Adrenal gland (tissue), 19 donors: ENCODE results near the gene POU3F4. TPM values are rescaled to one million over a fixed set of nuclear protein-coding genes. Genes with fewer than 3 reads are reported as not detected.
A peak's percentile ranks its signal among the peaks of the same experiment; 100 is the strongest.

Source experiments
- DNase-seq, 7 donors: peaks; one replicate each; pipeline ENCODE4 v3.0.0-alpha.2; 2019 to 2020
- H3K27ac ChIP-seq, 5 donors: fragments of 200-600 bp; sonication (generic) in 4 of 5; 1 replicate in 3 of 5; 2 replicates in 2 of 5; pipeline versions ENCODE4 v1.5.1 to v1.8.0; 2016 to 2020; ENCODE audit warnings: mild to moderate bottlenecking in 1 of 5
- H3K27me3 ChIP-seq: fragments of 200-600 bp; 2 replicates; pipeline ENCODE4 v1.8.0; 2021
- H3K36me3 ChIP-seq, 2 donors: fragments of 200-600 bp; replicated peaks in 1 of 2; 1 replicate in 1 of 2; 2 replicates in 1 of 2; pipeline versions ENCODE4 v1.5.1 to v1.8.0; 2018 to 2022
- H3K4me1 ChIP-seq, 2 donors: fragments of 200-600 bp; replicated peaks in 1 of 2; 1 replicate in 1 of 2; 2 replicates in 1 of 2; pipeline versions ENCODE4 v1.5.1 to v1.8.0; 2018 to 2021
- H3K4me3 ChIP-seq, 4 donors: fragments of 200-600 bp; sonication (generic) in 3 of 4; one replicate each; pipeline ENCODE4 v1.5.1; 2016 to 2018
- H3K9me3 ChIP-seq, 3 donors: fragments of 200-600 bp; sonication (generic) in 1 of 3; replicated peaks in 1 of 3; 1 replicate in 2 of 3; 2 replicates in 1 of 3; pipeline versions ENCODE4 v1.5.1 to v1.8.0; 2016 to 2021
- CTCF ChIP-seq, 6 experiments: fragments of 450-650 bp in 4 of 6; fragments of 200-600 bp in 2 of 6; sonication (generic) in 1 of 6; IDR thresholded peaks; 1 replicate in 5 of 6; 2 replicates in 1 of 6; pipeline versions ENCODE4 v1.5.1 to v1.8.0; 2016 to 2021; ENCODE audit warnings: antibody characterized with exemption in 6 of 6, mild to moderate bottlenecking in 2 of 6, moderate library complexity in 1 of 6
- POLR2A ChIP-seq, 2 donors: fragments of 450-650 bp; IDR thresholded peaks; one replicate each; pipeline ENCODE4 v1.6.1; 2017; ENCODE audit warnings: antibody characterized with exemption in 2 of 2, mild to moderate bottlenecking in 2 of 2, moderate library complexity in 1 of 2
- WGBS, 4 donors: extraction: QIAGEN DNeasy Blood & Tissue Kit in 2 of 4; methylation state at CpG; one replicate each; pipeline versions ENCODE4 v1.1.5 to v1.1.7; 2013 to 2017; 5-methylcytosine and 5-hydroxymethylcytosine counted together
- intact Hi-C, 2 donors: fragments of 100-400 bp; cut with DNase I; formaldehyde crosslinking; loops; one replicate each; pipeline versions ENCODE4 v1.14.1 to v1.15.0; 2022 to 2023
- long read RNA-seq, 10 donors: library from polyadenylated mRNA in 3 of 10; unstranded in 2 of 10; stranded (forward) in 1 of 10; transcript quantifications; one replicate each; pipeline ENCODE4 v2.0.0 and lab custom pipeline, GENCODE V29; 2021 to 2026
- polyA plus RNA-seq, 3 donors: library from polyadenylated mRNA; stranded (reverse); fragments of 200-250 nt in 2 of 3; fragments of 350-450 nt in 1 of 3; fragmentation: Illumina TruSeq in 1 of 3; extraction: RNeasy Lipid Tissue Mini Kit (QIAGEN cat#74804) in 1 of 3; gene quantifications; one replicate each; pipeline ENCODE4 v1.2.3, GENCODE V29; 2013 to 2014
- total RNA-seq, 9 donors: library from RNA; depleted of rRNA in 4 of 9; stranded (reverse); fragments of >200 nt in 4 of 9; fragments of 120-200 nt in 1 of 9; fragmentation: NEBNext Ultra II Directional in 1 of 9; extraction: Animal tissue kit (Norgen Biotek cat#: 25700) in 1 of 9; gene quantifications; one replicate each; pipeline versions ENCODE4 v1.1.0 to v1.2.4, GENCODE V29; 2013 to 2023
- donor health status: healthy with polysubstance abuse.
- donor health status: Bipolar disorder and iron deficiency.
- donor health status: DM: yes; HTN: yes; CAD: no.
- donor health status: DM: no; HTN: no; CAD: no.
- donor health status: DM: no; HTN: no; CAD: no.
- donor health status: DM: yes; HTN: yes; CAD: no.

Gene POU3F4
- total RNA-seq (under 1 TPM in 1 of 9 donors, not detected in 8; 0.08 TPM), polyA plus RNA-seq (not detected)
- long read RNA-seq, donor 1 = 0 reads
- long read RNA-seq, donor 2 = 0 reads
- long read RNA-seq, donor 3, partial matches to known transcripts = 0 of 1 reads
- long read RNA-seq, donor 3, other reads (novel, unspliced or antisense) = 0 of 1 reads
- long read RNA-seq, donor 4 = 0 reads
- long read RNA-seq, donor 5 = 0 reads
- long read RNA-seq, donor 6 = 0 reads
- long read RNA-seq, donor 7, partial matches to known transcripts = 0 of 1 reads
- long read RNA-seq, donor 7, other reads (novel, unspliced or antisense) = 0 of 1 reads
- long read RNA-seq, donor 8 = 0 reads
- long read RNA-seq, donor 9 = 0 reads
- long read RNA-seq, donor 10 = 0 reads

- H3K9me3 ChIP-seq = no peaks in the 10 kb centered on the region
- peak in 1 of 7 donors; percentile 2 for DNase-seq
- TF ChIP-seq CTCF (IDR thresholded peaks at IDR 0.05) (no peak), POLR2A (IDR thresholded peaks at IDR 0.05) (no peak)
- peaks cover 72% of the 10 kb centered on the region for H3K27me3 ChIP-seq
- H3K36me3 ChIP-seq = no peaks in the 10 kb centered on the region
- H3K4me1 ChIP-seq = no peaks in the 10 kb centered on the region
- intact Hi-C loops = no loop called here
- WGBS, 4 donors = 0 to 26% (median 15%) methylated on average over 4 to 25 of the region's 25 CpGs
- H3K4me3 ChIP-seq = no peak within 1 kb of the TSS
- no peak within 1 kb of the TSS for H3K27ac ChIP-seq
Measured at GRCh38 chrX:83508006-83508405, at the start of gene POU3F4. Gene POU3F4 (plus strand): TSS chrX:83508290. CDS start chrX:83508325, 35 bp downstream.

GRCh38 chrX:83469551-83469950 is 38.5 kb upstream of the POU3F4 start:
- DNase-seq = peak; percentile 29 to 55 (median 35)

GRCh38 chrX:83495898-83496297 is 12.2 kb upstream of the POU3F4 start:
- Histone ChIP-seq H3K27me3 (peaks cover 17% of the 10 kb centered on the region), H3K4me1 (no peaks in the 10 kb centered on the region), H3K36me3 (no peaks in the 10 kb centered on the region), H3K9me3 (no peaks in the 10 kb centered on the region), H3K4me3 (no peak overlapping the region), H3K27ac (no peak overlapping the region)
- 24 to 42% (median 36%) methylated on average over 2 of the region's 2 CpGs for WGBS, 4 donors
- intact Hi-C loops = no loop called here
- TF ChIP-seq POLR2A (IDR thresholded peaks at IDR 0.05) (no peak), CTCF (IDR thresholded peaks at IDR 0.05) (no peak)
- no peak for DNase-seq

More at GRCh38 chrX:83469551-83469950, 38.5 kb upstream of the POU3F4 start:
- intact Hi-C loops = loop anchor here in 1 of 2 donors (10.0 kb wide), 1 partner anchor 165 kb away; no protein-coding TSS in a partner anchor
- TF ChIP-seq POLR2A (IDR thresholded peaks at IDR 0.05) = no peak
- TF ChIP-seq CTCF (IDR thresholded peaks at IDR 0.05) = peak; percentile 29 to 55 (median 40)
- Histone ChIP-seq H3K27me3 (no peaks in the 10 kb centered on the region), H3K4me1 (no peaks in the 10 kb centered on the region), H3K27ac (no peak overlapping the region), H3K36me3 (no peaks in the 10 kb centered on the region), H3K4me3 (no peak overlapping the region), H3K9me3 (no peaks in the 10 kb centered on the region)

- Histone ChIP-seq H3K4me3 (no peak overlapping the region), H3K36me3 (no peaks in the 10 kb centered on the region), H3K4me1 (no peaks in the 10 kb centered on the region), H3K27me3 (peaks cover 52% of the 10 kb centered on the region), H3K9me3 (no peaks in the 10 kb centered on the region), H3K27ac (no peak overlapping the region)
- no peak for DNase-seq
- intact Hi-C loops = no loop called here
- WGBS, 4 donors = 20 to 42% (median 22%) methylated on average over 1 to 9 of the region's 9 CpGs
- TF ChIP-seq POLR2A (IDR thresholded peaks at IDR 0.05) (no peak), CTCF (IDR thresholded peaks at IDR 0.05) (no peak)
Measured at GRCh38 chrX:83501003-83501402, 7.1 kb upstream of the POU3F4 start.
